Measurements from ENCODE around the gene ENPEP. TPM values are rescaled to one million over a fixed set of nuclear protein-coding genes. Genes with fewer than 3 reads are reported as not detected.

ENPEP gene
- total RNA-seq, 1 experiment from 2014 or later = not detected

- ATAC-seq = peak; percentile 59; the same call in 1 of the 2 replicates
These were observed 35.1 kb downstream of the ENPEP start for GRCh38 chr4:110510955-110511544.

GRCh38 chr4:110512901-110513300 lies 36.9 kb downstream of the ENPEP start:
- Histone ChIP-seq H3K36me3 (ENCODE audit: low read depth, low read length) (no peaks in the 10 kb centered on the region), H3K9me2 (replicated peaks; ENCODE audit: low read length) (no peaks in the 10 kb centered on the region), H3K4me3 (ENCODE audit: low read length) (no peak overlapping the region), H3K4me1 (ENCODE audit: insufficient read depth, low read length) (no peaks in the 10 kb centered on the region), H3K4me2 (ENCODE audit: low read length) (no peak overlapping the region), H3K27me3 (ENCODE audit: low read length) (no peaks in the 10 kb centered on the region), H2AFZ (ENCODE audit: low read length) (no peak overlapping the region), H3K9ac (ENCODE audit: low read length) (no peak overlapping the region), H3K9me3 (ENCODE audit: low read length) (no peaks in the 10 kb centered on the region), H4K20me1 (ENCODE audit: low read length) (no peaks in the 10 kb centered on the region), H3K27ac (ENCODE audit: low read length) (no peak overlapping the region), H3F3A (ENCODE audit: low read length, unreplicated experiment) (no peaks in the 10 kb centered on the region), H3K79me2 (ENCODE audit: low read length) (no peaks in the 10 kb centered on the region)
- no peak for ATAC-seq
- no TSS peak for BruUV-seq (replicated peaks)
- intact Hi-C loops (cut with micrococcal nuclease) = loop anchor here (10.0 kb wide), 1 partner anchor 198 kb away; no protein-coding TSS in a partner anchor
- POLR2A ChIA-PET (ENCODE audit: unreplicated experiment) = no interaction called here
- no peak for DNase-seq
- TF ChIP-seq, protein P1, sequence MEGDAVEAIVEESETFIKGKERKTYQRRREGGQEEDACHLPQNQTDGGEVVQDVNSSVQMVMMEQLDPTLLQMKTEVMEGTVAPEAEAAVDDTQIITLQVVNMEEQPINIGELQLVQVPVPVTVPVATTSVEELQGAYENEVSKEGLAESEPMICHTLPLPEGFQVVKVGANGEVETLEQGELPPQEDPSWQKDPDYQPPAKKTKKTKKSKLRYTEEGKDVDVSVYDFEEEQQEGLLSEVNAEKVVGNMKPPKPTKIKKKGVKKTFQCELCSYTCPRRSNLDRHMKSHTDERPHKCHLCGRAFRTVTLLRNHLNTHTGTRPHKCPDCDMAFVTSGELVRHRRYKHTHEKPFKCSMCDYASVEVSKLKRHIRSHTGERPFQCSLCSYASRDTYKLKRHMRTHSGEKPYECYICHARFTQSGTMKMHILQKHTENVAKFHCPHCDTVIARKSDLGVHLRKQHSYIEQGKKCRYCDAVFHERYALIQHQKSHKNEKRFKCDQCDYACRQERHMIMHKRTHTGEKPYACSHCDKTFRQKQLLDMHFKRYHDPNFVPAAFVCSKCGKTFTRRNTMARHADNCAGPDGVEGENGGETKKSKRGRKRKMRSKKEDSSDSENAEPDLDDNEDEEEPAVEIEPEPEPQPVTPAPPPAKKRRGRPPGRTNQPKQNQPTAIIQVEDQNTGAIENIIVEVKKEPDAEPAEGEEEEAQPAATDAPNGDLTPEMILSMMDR (conservative IDR thresholded peaks at IDR 0.05; ENCODE audit: low read depth, low read length) = no peak
- no peak for TF ChIP-seq EZH2phosphoT487 (IDR thresholded peaks at IDR 0.05; ENCODE audit: borderline replicate concordance, low read length)
- TF ChIP-seq EZH2 (IDR thresholded peaks at IDR 0.05; ENCODE audit: low read length, unreplicated experiment) = no peak
- CTCF ChIA-PET = no interaction called here

More at GRCh38 chr4:110510955-110511544, 35.1 kb downstream of the ENPEP start:
- intact Hi-C loops (cut with micrococcal nuclease) = loop anchor here (1.0 to 10.0 kb wide), 2 partner anchors 196 to 506 kb away; no protein-coding TSS in a partner anchor
- no peaks in the 10 kb centered on the region for H4K20me1 ChIP-seq (ENCODE audit: low read length)
- H3K27me3 ChIP-seq (ENCODE audit: low read length) = no peaks in the 10 kb centered on the region
- no peak overlapping the region for H3K27ac ChIP-seq (ENCODE audit: low read length)
- H2AFZ ChIP-seq (ENCODE audit: low read length) = no peak overlapping the region
- no TSS peak for BruUV-seq (replicated peaks)
- ChIA-PET POLR2A (ENCODE audit: unreplicated experiment) (no interaction called here), CTCF (interaction anchor here (0.6 to 2.1 kb wide), 2 partner anchors 167 to 513 kb away, joined by 3 to 8 read pairs; no protein-coding TSS in a partner anchor)
- no peaks in the 10 kb centered on the region for H3K79me2 ChIP-seq (ENCODE audit: low read length)
- H3K36me3 ChIP-seq (ENCODE audit: low read depth, low read length) = no peaks in the 10 kb centered on the region
- no peak overlapping the region for H3K4me3 ChIP-seq (ENCODE audit: low read length)
- H3K4me1 ChIP-seq (ENCODE audit: insufficient read depth, low read length) = no peaks in the 10 kb centered on the region
- H3K9me3 ChIP-seq (ENCODE audit: low read length) = no peaks in the 10 kb centered on the region
- H3F3A ChIP-seq (ENCODE audit: low read length, unreplicated experiment) = no peaks in the 10 kb centered on the region
- peak; percentile 70 for DNase-seq
- no peaks in the 10 kb centered on the region for H3K9me2 ChIP-seq (replicated peaks; ENCODE audit: low read length)
- TF ChIP-seq, protein P1 (conservative IDR thresholded peaks at IDR 0.05; ENCODE audit: low read depth, low read length) = peak; percentile 67
- no peak for TF ChIP-seq EZH2phosphoT487 (IDR thresholded peaks at IDR 0.05; ENCODE audit: borderline replicate concordance, low read length)
- TF ChIP-seq EZH2 (IDR thresholded peaks at IDR 0.05; ENCODE audit: low read length, unreplicated experiment) = no peak
- H3K9ac ChIP-seq (ENCODE audit: low read length) = no peak overlapping the region
- H3K4me2 ChIP-seq (ENCODE audit: low read length) = no peak overlapping the region

DNA sequence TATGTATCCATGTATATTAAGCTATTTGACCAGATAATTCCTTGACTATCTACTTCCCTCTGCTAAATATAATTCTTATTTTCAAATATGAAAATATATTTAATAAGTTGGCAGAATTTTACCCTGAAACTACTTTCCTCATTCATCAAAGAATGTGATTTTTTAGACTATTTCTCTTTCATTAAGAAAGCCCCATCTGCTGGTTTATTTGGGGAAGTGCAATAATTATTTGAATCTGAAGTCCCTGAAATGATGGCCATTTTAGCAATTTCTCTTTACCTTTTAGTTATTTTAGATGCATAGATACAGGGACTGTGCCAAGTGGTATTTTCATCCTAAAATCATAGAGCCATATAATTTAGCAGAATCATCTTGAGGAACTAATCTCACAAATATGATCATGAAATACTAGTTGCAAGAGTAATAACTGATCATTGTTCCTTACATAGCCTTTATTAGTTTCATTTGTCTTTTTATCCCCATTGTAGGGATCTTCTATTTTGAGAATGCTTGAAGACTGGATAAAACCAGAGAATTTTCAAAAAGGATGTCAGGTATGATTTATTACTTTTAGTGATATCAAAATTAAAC lies 39.0 kb downstream of the ENPEP start:
- intact Hi-C loops (cut with micrococcal nuclease) = loop anchor here (5.0 to 10.0 kb wide), 4 partner anchors 200 to 1517 kb away; partner anchors contain the start of gene ELOVL6
- Histone ChIP-seq H3K9me3 (ENCODE audit: low read length) (no peaks in the 10 kb centered on the region), H3K4me3 (ENCODE audit: low read length) (no peak overlapping the region), H3K36me3 (ENCODE audit: low read depth, low read length) (no peaks in the 10 kb centered on the region; the same call in 1 of the 2 replicates), H3K27me3 (ENCODE audit: low read length) (no peaks in the 10 kb centered on the region), H3K9ac (ENCODE audit: low read length) (no peak overlapping the region), H3F3A (ENCODE audit: low read length, unreplicated experiment) (no peaks in the 10 kb centered on the region), H3K4me2 (ENCODE audit: low read length) (peak overlapping the region; percentile 82), H4K20me1 (ENCODE audit: low read length) (no peaks in the 10 kb centered on the region), H3K4me1 (ENCODE audit: insufficient read depth, low read length) (no peaks in the 10 kb centered on the region), H3K79me2 (ENCODE audit: low read length) (no peaks in the 10 kb centered on the region), H2AFZ (ENCODE audit: low read length) (peak overlapping the region; percentile 84; the same call in 1 of the 2 replicates), H3K9me2 (replicated peaks; ENCODE audit: low read length) (no peaks in the 10 kb centered on the region), H3K27ac (ENCODE audit: low read length) (no peak overlapping the region)
- CTCF ChIA-PET = interaction anchor here (0.7 kb wide), 1 partner anchor 99 kb away, joined by 3 read pairs; no protein-coding TSS in a partner anchor
- POLR2A ChIA-PET (ENCODE audit: unreplicated experiment) = no interaction called here
- no TSS peak for BruUV-seq (replicated peaks)
- ATAC-seq (no peak), DNase-seq (peak; percentile 61)
- TF ChIP-seq EZH2 (IDR thresholded peaks at IDR 0.05; ENCODE audit: low read length, unreplicated experiment) (no peak), EZH2phosphoT487 (IDR thresholded peaks at IDR 0.05; ENCODE audit: borderline replicate concordance, low read length) (no peak)
- TF ChIP-seq, protein P1 (conservative IDR thresholded peaks at IDR 0.05; ENCODE audit: low read depth, low read length) = peak; percentile 62; the same call in 1 of the 2 replicates

Measured in PC-3 (cell line).